ENCODE results near the gene PALM2AKAP2.

PALM2AKAP2 gene

DNA sequence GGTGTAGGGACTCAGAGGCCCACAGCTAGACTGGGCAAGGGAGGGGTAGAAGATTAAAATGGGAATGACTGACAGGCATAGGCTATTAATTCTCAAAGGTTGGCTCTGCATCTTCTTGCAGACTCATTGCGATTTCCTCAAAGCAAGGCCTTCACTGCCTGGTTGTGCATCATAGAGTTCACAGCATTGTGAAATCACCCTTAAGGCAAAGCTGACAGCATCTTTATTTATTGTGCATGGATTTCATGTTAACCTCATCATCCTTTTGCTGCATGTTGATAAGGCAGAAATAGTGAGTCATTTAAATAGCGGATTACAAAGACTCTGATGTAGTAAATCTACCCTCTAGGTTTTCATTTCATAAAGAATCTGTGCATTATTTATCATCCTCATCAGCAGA lies 13.6 kb upstream of the PALM2AKAP2 start:
- TF ChIP-seq, protein P1, sequence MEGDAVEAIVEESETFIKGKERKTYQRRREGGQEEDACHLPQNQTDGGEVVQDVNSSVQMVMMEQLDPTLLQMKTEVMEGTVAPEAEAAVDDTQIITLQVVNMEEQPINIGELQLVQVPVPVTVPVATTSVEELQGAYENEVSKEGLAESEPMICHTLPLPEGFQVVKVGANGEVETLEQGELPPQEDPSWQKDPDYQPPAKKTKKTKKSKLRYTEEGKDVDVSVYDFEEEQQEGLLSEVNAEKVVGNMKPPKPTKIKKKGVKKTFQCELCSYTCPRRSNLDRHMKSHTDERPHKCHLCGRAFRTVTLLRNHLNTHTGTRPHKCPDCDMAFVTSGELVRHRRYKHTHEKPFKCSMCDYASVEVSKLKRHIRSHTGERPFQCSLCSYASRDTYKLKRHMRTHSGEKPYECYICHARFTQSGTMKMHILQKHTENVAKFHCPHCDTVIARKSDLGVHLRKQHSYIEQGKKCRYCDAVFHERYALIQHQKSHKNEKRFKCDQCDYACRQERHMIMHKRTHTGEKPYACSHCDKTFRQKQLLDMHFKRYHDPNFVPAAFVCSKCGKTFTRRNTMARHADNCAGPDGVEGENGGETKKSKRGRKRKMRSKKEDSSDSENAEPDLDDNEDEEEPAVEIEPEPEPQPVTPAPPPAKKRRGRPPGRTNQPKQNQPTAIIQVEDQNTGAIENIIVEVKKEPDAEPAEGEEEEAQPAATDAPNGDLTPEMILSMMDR (IDR thresholded peaks at IDR 0.05; ENCODE audit: insufficient read depth, low read length), result no peak
- TF ChIP-seq POLR2AphosphoS5 (IDR thresholded peaks at IDR 0.05; ENCODE audit: low read depth) (no peak), SPI1 (IDR thresholded peaks at IDR 0.05; ENCODE audit: borderline replicate concordance, low read depth) (no peak), GABPA (IDR thresholded peaks at IDR 0.05; ENCODE audit: low read depth) (no peak)
- TF ChIP-seq, protein P2, sequence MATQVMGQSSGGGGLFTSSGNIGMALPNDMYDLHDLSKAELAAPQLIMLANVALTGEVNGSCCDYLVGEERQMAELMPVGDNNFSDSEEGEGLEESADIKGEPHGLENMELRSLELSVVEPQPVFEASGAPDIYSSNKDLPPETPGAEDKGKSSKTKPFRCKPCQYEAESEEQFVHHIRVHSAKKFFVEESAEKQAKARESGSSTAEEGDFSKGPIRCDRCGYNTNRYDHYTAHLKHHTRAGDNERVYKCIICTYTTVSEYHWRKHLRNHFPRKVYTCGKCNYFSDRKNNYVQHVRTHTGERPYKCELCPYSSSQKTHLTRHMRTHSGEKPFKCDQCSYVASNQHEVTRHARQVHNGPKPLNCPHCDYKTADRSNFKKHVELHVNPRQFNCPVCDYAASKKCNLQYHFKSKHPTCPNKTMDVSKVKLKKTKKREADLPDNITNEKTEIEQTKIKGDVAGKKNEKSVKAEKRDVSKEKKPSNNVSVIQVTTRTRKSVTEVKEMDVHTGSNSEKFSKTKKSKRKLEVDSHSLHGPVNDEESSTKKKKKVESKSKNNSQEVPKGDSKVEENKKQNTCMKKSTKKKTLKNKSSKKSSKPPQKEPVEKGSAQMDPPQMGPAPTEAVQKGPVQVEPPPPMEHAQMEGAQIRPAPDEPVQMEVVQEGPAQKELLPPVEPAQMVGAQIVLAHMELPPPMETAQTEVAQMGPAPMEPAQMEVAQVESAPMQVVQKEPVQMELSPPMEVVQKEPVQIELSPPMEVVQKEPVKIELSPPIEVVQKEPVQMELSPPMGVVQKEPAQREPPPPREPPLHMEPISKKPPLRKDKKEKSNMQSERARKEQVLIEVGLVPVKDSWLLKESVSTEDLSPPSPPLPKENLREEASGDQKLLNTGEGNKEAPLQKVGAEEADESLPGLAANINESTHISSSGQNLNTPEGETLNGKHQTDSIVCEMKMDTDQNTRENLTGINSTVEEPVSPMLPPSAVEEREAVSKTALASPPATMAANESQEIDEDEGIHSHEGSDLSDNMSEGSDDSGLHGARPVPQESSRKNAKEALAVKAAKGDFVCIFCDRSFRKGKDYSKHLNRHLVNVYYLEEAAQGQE (IDR thresholded peaks at IDR 0.05; ENCODE audit: insufficient replicate concordance, low read depth), result no peak
- DNase-seq (ENCODE audit: low read depth in 1 of 2, low spot score in 1 of 2), result no peak
- no peak overlapping the region for H3K4me3 ChIP-seq (replicated peaks; ENCODE audit: insufficient read depth, low read length)
- H3K27me3 ChIP-seq (ENCODE audit: insufficient read depth, poor library complexity, severe bottlenecking), result no peaks in the 10 kb centered on the region
- no peak overlapping the region for H3K27ac ChIP-seq (replicated peaks)

DNA sequence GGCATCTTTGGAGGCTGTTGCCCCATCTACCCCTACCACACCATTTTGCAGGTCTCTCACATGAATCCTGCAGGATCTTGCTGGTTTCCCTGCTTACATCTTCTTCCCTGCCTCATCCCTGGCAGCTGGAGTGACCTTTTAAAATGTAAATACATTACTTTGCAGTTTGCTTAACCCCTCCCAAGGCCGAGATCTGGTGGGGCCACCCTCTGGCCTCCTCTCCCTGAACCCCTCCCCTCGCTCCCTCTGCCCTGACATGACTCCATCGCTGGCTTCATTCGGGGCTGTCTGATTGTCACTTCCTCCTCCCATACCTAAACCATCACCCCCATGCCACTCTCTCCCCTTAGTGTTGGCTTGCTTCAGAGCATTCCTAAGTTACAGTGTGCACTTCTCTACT lies 12.6 kb upstream of the PALM2AKAP2 start:
- Histone ChIP-seq H3K27me3 (ENCODE audit: insufficient read depth, poor library complexity, severe bottlenecking) (peaks cover 5% of the 10 kb centered on the region), H3K4me3 (replicated peaks; ENCODE audit: insufficient read depth, low read length) (no peak overlapping the region), H3K27ac (replicated peaks) (no peak overlapping the region)
- TF ChIP-seq, protein P2 (IDR thresholded peaks at IDR 0.05; ENCODE audit: insufficient replicate concordance, low read depth), result no peak
- no peak for TF ChIP-seq GABPA (IDR thresholded peaks at IDR 0.05; ENCODE audit: low read depth)
- TF ChIP-seq SPI1 (IDR thresholded peaks at IDR 0.05; ENCODE audit: borderline replicate concordance, low read depth), result no peak
- no peak for TF ChIP-seq POLR2AphosphoS5 (IDR thresholded peaks at IDR 0.05; ENCODE audit: low read depth)
- TF ChIP-seq, protein P1 (IDR thresholded peaks at IDR 0.05; ENCODE audit: insufficient read depth, low read length), result no peak
- no peak for DNase-seq (ENCODE audit: low read depth in 1 of 2, low spot score in 1 of 2)

DNA sequence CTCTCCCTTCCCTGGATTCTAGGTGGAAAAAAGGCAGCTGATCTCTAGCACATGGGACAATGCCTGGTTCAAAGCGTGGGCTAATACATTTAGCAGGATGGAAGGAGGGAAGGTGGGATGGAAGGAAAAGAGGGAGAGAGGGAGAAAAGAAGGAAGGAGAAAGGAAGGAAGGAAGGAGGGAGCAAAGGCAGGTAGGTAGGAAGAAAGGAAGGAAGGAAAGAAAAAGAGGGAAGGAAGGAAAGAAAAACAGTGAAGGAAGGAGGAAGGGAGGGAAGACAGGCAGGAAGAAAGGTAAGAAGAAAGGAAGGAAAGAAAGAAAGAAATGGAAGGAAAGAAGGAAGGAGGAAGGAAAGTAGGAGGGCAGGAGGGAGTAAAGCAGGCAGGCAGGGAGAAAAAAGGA lies 12.2 kb upstream of the PALM2AKAP2 start:
- TF ChIP-seq, protein P1 (IDR thresholded peaks at IDR 0.05; ENCODE audit: insufficient read depth, low read length), result no peak
- TF ChIP-seq SPI1 (IDR thresholded peaks at IDR 0.05; ENCODE audit: borderline replicate concordance, low read depth) (no peak), POLR2AphosphoS5 (IDR thresholded peaks at IDR 0.05; ENCODE audit: low read depth) (no peak), GABPA (IDR thresholded peaks at IDR 0.05; ENCODE audit: low read depth) (no peak)
- TF ChIP-seq, protein P2 (IDR thresholded peaks at IDR 0.05; ENCODE audit: insufficient replicate concordance, low read depth), result no peak
- H3K27me3 ChIP-seq (ENCODE audit: insufficient read depth, poor library complexity, severe bottlenecking), result peaks cover 5% of the 10 kb centered on the region
- no peak overlapping the region for H3K27ac ChIP-seq (replicated peaks)
- no peak overlapping the region for H3K4me3 ChIP-seq (replicated peaks; ENCODE audit: insufficient read depth, low read length)
- no peak for DNase-seq (ENCODE audit: low read depth in 1 of 2, low spot score in 1 of 2)
